ENCODE results near the gene ERBB4.
"Not testable (repeated sequence)": the region's sequence is repeated elsewhere in the genome, so short reads cannot be mapped to it uniquely, and the experiment has no call there.

The ERBB4 gene

DNA sequence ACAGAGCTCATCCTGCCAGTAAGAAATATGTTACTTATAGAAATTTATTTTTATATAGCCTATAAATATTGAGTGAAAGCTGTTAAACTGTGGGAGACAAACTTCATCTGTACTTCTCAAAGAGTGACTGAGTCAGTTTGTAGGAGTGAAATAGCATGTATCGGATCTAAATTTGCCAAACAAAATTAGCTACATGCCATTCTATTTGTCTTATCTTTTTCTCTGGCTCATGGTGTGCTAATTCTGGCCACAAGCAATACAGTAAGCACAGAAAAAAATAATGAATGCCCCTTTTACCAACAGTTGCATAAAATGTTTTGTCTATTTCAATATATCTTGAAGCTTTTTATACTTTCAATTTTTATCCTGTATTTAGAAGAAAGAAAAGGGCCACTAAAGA lies 12.5 kb downstream of the ERBB4 start:
- DNase-seq, result no peak

DNA sequence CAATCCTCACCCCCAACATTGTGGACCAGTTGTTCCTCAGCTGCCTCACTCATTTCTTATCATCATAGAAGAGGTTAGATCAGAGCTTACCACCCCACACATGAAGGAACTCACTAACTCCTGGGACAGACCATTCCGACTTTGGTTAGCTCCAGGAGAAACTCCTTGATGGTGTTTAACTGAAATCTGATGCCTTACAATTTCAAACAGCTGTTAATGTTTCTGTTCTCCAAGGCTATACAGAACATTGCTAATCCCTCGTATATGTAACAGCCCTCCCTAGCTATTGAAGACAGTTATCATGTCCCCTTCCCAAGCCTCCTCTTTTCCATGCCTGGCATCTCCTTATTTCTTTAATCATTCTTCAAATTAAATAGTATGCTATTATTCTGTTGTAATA lies 14.8 kb downstream of the ERBB4 start:
- no peak for DNase-seq

DNA sequence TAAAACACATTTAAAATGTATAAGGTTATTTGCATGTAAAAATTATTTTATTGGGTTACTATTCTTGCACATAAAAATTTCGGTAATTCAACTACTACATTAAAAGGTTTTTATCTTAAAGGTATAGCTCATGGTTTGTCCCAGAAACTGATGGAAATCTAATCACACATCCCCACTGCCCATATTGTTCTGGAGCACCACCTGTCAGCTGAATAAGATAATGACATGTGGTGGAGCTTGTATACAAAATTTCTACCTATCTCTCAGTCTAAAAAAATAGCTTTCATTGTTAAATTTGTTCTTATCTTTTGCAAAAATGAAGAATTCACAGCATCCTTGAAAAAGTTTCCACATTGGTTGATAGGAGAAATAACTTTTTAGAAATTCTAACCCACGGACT lies 18.3 kb downstream of the ERBB4 start:
- DNase-seq, result no peak

DNA sequence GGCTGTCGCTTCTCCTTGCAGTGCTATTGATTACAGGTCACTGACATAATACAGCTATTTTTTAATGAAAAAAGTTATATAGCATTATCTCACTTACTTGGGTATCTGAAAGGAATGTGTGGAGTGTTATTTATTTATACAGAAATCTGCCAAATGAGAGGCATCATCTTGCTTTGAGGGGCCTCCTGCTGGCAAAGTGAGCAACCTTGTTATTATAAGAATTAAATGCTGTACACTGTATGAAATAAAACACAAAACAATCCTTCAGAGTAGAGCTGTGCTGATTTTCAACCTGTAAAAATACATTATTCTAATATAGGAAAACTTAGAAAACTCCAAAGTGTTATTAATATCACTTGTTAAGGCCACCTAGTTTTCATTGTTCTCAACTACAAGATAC lies 20.9 kb downstream of the ERBB4 start:
- no peak for DNase-seq

DNA sequence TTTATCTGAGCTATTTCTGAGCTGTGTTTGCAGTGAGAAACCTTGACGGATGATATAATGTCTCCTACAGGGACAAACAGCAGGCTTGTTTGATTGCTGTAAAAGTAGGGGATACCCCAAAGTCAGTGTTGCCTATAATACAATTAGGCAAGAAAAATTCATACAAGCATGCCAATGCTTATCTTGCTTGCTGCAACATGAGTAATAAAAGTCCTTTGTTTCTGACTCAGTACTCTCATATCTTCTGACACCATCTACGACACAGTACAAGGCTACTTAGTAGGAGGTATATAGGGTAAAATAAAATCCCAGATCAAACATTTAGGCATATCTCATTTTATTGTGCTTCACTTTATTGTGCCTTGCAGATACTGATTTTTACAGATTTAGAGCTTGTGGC lies 33.0 kb downstream of the ERBB4 start:
- no peak for DNase-seq

DNA sequence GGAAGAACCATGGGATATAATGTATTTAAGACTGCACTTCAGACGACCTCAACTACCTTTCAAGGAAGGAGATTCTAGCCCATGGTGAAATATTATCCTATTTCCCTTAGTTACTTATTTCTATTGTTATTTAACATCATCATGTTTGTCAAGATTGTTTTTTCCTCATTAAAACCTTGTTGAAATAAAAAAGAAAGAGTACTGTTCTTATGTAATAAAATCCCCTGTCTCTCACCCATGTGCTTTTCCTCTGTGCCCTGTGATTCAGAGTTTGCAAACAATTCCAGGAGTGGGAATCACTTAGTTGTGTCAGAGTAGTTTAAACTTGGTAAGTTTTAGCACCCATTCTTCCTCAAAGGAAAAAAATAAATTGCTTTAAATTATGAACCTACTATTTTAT lies 43.6 kb downstream of the ERBB4 start:
- no peak for DNase-seq

DNA sequence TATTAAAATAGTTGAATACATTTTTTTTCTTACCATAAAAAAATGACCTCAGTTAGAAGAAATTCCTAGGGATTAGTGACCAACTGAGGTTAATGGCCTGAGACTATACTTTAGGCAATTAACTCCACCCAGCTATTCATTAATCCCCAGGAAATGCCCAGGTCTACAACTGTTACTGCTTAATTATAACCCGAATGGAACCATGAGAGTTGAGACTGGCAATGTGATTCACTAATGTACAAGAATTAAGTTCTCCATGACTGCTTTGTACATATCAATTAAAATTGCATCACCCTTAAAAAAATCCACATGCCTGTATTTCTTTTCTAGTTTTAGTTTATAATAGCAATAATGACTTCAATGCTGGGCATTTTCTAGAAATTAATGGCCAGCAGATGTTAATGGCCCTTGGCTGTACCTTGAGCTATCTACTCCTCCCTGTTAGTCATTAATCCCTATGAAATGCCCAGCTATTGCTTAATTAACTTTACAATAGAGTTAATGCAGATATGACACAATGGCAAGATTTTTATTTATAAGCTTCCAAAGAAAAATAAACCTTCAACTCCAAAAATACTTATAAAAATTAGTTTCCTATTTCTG lies 44.1 kb downstream of the ERBB4 start:
- DNase-seq, result no peak

DNA sequence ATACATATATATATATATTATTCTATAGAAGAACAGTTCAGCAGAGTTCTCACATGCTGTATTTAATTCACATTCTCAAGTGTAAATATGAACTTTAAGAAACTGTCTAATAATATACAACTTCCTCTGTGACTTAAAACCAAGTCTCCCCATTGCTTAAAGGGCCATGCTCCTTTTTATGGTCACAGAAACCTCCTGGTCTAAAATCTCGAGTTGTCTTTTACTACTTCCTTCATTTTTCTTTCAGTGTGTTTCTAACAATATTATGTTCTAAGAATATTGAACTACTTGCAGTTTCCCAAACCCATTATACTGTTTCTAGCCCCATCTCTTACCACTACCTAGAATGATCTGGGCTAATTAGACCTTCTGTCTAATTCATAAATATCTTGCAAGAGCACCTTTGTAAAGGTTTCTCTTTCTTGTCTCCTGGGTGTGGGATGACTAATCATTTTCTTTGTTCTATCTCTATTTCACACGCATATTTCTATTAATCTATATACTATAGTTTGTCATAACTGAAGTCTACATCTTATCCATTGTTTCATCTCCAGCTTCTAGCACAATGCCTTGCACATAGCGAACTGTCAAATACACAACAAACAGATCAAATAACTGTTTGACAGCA lies 48.8 kb downstream of the ERBB4 start:
- no peak for DNase-seq

DNA sequence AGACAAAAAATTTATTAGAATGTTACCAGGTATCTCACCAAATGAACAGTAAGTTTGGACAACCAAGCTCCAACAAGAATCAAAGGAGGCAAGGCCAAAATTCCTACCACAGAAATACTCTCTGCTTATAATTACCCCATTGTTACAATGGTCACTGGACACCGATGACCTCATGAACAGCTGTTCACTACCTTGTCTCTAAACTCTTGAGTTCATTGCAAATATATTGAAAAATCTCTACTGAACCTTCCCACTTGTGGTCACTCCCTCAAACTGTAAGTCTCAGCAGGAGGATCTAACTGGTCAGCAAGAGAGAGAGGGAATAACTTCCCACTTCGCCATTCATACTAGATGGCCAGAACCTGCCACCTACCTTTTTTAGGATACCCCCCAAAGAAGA lies 50.0 kb downstream of the ERBB4 start:
- DNase-seq, result no peak

DNA sequence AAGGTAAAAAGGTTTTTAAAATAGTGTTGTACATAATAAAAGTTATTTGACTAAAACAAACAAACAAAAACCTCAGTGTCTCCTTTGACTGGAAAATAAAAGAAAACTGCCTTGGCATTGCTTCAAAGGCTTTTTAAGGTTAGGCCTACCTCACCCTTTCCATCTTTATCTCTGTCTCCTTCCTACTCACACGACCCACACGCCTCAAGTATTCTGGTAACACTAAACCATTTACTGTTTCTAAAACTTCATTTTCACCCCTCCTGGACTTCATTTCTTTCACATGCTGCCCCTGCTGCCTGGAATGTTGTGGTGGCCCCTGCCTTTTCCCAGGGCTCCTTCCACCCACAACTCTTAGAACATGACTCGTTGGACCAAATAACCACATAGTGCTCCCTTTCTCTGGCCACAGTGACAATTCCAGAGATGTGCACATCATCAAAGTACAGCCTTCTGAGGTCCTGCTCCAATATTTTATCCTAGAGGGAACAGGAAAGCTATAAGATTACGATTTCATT lies 54.0 kb downstream of the ERBB4 start:
- DNase-seq, result no peak

DNA sequence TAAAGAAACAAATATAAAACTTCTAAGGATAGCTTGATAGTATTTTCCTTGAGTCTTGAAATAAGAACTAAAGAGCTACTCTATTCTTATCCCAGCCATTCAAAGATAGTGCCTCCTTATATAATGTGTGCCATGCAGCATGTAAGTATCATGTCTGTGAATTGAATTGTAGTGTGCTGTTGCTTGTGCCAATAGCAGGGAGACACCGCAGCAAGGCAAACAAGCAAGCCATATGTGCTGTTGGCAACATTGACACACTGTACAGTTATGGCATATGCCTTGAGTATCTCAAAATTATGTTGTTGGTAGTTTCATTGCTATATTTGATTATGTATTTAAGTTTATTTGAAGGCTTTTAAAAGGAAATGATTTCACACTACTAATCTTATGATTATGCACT lies 58.2 kb downstream of the ERBB4 start:
- no peak for DNase-seq

DNA sequence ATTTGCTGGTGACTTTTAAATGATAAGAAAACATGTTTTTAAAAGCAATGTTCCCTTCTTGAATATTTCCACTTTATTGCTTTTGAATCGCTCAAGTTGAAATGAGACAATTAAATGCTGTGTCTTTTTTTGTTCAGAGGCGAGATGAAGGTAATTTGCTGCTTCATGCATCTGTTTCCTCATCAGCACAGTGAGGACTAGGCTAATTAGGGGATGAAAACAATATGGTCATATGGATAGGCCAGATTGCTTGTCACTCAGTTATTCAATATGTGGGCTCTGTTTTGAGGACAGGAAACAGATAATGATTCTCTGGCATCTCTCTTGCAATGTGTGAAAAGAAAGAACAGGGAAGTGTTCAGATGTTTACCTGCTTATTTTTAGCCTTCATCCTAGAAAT lies 61.0 kb downstream of the ERBB4 start:
- DNase-seq, result no peak

DNA sequence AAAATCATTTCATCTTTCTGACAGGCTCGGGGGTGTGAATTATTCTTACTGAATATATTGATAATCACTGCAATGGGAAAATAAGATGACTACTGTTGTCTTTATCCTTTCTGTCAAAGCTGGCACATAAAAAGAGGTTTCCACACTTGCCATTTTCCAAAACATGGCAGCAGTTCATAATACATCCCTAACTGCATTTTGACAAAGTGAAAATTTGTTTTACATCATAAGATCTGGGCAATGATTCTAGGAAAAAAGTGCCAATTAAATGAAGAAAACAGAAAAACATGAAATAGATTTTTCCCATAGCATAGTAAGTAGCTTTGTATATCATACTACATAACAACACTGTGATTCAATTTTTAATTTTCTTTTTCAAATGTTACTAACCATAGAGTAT lies 65.4 kb downstream of the ERBB4 start:
- DNase-seq, result no peak

DNA sequence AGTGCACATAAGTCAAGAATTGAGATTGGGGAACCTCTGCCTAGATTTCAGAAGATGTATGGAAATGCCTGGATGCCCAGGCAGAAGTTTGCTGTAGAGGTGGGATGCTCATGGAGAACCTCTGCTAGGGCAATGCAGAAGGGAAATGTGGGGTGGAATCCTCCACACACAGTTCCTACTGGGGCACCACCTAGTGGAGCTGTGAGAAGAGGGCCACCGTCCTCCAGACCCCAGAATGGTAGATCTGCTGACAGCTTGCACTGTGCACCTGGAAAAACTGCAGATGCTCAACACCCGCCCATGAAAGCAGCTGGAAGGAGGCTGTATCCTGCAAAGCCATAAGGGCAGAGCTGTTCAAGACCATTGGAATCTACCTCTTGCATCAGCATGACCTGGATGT lies 71.1 kb downstream of the ERBB4 start:
- not testable (repeated sequence) for DNase-seq

DNA sequence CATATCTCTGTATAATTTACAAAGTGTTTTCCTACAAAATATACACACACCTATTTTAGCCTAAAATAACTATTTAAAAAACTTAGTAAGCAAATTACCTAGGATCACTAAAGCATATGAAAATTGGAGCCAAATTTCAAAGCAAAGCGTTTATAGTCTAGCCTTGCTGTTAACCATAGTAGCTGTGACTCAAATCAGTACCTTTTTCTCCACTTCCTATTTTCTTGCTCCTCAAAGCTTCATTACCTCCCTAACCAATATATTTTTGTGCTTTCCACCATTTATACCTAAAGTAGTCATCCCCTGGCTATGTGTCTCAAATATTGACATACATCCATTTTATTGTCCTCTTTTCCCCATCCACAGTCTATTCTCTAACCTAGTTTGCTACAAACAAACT lies 73.1 kb downstream of the ERBB4 start:
- DNase-seq, result no peak

DNA sequence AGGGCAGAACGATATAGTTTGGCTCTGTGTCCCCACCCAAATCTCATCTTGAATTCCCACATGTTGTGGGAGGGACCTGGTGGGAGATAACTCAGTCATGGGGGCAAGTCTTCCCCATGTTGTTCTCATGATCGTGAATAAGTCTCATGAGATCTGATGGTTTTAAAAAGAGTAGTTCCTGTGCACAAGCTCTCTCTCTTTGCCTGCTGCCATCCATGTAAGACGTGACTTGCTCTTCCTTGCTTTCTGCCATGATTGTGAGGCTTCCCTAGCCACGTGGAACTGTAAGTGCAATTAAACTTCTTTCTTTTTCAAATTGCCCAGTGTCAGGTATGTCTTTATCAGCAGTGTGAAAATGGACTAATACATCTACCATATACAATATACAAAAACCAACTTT lies 76.9 kb downstream of the ERBB4 start:
- not testable (repeated sequence) for DNase-seq

DNA sequence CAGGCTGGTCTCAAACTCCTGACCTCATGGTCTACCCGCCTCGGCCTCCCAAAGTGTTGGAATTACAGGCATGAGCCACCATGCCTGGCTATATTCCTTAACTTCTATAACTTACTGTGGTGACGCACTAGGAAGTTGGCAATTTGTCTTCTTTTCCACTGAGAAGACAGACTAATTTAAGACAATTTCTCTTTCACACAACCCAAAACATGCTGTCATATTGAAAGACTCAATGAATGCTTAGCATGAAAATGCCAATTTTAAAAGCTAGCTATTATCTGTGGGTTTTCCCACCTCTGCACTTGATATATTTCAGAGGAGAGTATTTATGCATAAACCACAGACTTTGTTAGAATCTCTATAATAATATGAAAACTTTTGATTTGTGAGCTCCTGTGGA lies 84.5 kb downstream of the ERBB4 start:
- DNase-seq, result no peak

DNA sequence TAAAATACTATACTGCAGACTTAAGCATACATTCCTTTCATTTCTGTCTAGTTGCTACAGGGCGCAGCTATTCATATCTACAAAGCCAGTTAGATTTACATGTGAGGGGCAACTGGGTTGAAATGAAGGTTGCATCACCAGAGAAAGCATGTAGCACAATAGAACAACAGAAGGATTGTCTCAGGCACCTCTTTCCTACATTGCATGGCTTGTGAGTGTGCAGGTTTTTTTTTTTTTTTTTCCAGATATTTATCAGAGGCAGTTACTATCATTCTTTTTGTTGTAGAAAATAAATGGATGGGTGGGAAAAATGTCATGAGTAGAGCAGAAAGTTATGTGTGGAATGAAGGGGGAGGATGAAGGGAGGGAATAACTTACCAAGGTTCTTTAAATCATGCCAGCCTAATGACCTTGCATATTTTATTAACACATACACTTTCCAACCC lies 86.8 kb downstream of the ERBB4 start:
- DNase-seq, result no peak

DNA sequence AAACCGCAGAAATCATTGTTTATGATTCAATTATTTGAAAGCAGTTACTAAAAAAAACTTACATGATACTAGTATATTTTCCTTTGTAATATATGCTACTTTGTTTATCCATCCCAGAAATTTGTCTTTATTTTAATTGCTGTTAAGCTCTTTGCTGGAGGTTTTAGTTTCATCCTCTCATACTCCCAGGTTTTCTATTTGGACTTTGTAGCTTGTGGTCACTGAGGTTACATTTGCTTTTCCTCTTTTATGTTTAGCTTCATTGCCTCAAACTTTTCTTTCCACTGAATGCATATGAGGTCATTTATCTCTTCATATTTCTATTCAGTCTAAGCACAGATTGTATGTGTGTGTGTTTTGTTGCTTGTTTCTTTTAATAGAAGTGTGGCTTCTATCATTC lies 89.9 kb downstream of the ERBB4 start:
- DNase-seq, result no peak

DNA sequence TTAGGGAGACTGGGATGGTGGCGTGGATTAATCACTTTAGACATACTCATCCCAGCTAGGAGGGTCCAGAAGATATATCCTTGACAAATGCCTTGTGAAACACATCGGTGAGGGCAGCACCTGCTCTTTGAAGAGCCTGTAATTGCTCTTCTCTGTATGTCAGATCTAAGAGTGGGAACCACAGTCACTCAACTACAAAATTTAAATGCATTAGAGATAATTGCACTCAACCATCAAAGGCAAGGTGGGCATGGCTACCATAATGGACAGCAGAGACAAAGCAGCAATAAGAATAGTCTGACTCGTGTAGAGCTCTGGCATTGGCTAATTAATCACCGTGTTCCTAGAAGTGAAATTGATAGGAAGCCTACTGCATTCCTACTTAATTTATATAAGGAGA lies 96.8 kb downstream of the ERBB4 start:
- DNase-seq, result no peak

DNA sequence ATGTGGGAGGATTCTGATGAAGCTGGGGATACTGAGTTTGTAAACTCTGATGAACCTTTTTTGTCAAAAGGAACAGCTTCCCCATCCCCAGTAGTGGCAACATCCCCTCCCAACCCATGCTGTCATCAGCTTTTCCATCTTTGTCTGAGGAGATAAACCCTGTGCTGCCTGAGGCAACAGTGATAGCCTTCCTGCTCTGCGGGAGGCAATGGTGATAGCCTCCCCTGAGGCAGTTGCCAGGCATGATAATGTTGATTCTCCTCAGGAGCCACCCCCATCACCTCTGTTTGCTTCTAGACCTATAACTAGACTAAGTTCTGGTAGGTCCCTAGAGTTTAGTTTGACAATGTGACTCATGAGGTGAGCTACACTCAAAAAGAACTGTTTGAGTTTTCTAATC lies 97.5 kb downstream of the ERBB4 start:
- DNase-seq, result no peak

DNA sequence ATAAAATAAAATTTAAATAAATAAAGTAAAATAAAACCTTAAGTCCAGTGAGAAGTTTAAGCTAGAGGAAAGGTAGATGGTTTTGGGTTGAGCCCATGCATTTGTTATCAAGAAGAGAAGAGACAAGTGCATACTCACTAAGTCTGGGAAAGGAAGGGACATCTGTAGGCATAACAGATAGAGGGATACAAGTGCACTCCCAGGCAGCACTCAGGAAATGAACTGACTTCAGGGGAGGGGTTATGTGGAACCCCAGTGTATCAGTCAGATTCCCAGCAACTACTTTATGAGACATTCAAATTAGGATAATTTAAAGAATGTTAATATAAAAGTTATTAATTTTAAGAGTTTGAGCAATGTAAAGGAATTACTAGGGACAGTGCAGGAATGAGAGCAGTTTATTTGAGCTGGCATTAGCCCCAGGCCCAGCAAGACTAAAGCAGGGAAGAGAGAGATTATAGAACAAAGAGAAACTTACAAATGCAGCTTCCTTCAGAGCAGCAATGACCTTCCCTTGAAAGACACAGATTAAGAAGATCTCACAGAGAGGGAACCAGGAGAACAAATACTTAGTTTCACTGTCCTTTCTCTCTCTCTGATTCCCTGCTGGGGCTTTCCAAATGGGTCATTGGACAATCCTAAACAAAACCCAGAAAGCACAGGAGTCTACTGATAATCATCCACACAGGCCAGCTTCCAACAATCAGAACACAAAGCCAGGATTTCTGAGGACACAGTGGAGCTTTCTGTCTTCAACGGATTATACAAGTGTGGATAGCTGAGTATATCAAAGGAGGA lies 109.7 kb downstream of the ERBB4 start:
- no peak for DNase-seq

DNA sequence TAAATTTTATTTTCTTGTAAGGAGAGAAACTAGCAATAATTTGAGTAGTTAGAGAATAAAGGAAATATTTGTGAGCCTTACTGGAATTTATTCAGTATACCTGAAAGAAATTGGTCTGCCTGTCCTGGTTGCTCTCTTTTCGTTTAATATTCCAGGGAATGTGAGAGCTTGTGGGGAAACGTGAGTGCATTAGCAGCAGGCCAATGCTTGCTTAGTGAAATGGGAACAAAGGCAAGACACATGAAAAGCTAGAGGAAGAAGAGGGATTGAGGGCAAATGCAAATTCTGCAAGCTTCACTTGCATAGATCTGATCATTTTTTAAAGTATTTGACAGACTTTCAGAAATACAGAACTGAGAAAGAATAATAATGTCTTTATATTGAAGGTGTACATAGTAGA lies 111.0 kb downstream of the ERBB4 start:
- DNase-seq, result no peak
